Measurements from ENCODE around the gene VPS36. TPM values are rescaled to one million over a fixed set of nuclear protein-coding genes. Genes with fewer than 3 reads are reported as not detected.

VPS36 gene
- total RNA-seq, 2 experiments from 2014 or later = 39.1 to 43.2 TPM

- CTCF ChIA-PET = interaction anchor here (1.0 kb wide), 1 partner anchor 8 kb away, joined by 3 read pairs; no protein-coding TSS in a partner anchor
- peak; percentile 82 for DNase-seq
- Mint-ChIP-seq H3K36me3 (ENCODE audit: low read depth) (peaks cover 37% of the 10 kb centered on the region), H3K27ac (peak overlapping the region; percentile 91), H3K27me3 (ENCODE audit: low read depth) (no peaks in the 10 kb centered on the region), H3K4me1 (ENCODE audit: low read depth) (peaks cover 58% of the 10 kb centered on the region), H3K9me3 (ENCODE audit: insufficient read depth) (no peaks in the 10 kb centered on the region), H3K4me3 (peak overlapping the region; percentile 76)
- POLR2A ChIA-PET = interaction anchor here (0.7 to 1.0 kb wide), 2 partner anchors 64 to 162 kb away, joined by 3 read pairs; no protein-coding TSS in a partner anchor
- ATAC-seq = peak; percentile 42
Observed at GRCh38 chr13:52455677-52456041, 5.2 kb upstream of the VPS36 start.

GRCh38 chr13:52454820-52455676, 4.6 kb upstream of the VPS36 start, which contains the start of gene CKAP2:
CKAP2 (plus strand) TSS chr13:52455478; CDS start chr13:52455557, 79 bp downstream.
- ATAC-seq (peak; percentile 85), DNase-seq (peak; percentile 96)
- CTCF ChIA-PET = no interaction called here
- Mint-ChIP-seq H3K36me3 (ENCODE audit: low read depth) (peaks cover 33% of the 10 kb centered on the region), H3K9me3 (ENCODE audit: insufficient read depth) (no peaks in the 10 kb centered on the region), H3K4me1 (ENCODE audit: low read depth) (peaks cover 54% of the 10 kb centered on the region), H3K27me3 (ENCODE audit: low read depth) (no peaks in the 10 kb centered on the region), H3K4me3 (peak within 1 kb of the TSS; percentile 76), H3K27ac (peak within 1 kb of the TSS; percentile 100)
- POLR2A ChIA-PET = interaction anchor here (1.0 kb wide), 1 partner anchor 163 kb away, joined by 3 read pairs; no protein-coding TSS in a partner anchor

GRCh38 chr13:52454459-52454819, 4.0 kb upstream of the VPS36 start:
- ChIA-PET CTCF (no interaction called here), POLR2A (no interaction called here)
- Mint-ChIP-seq H3K9me3 (ENCODE audit: insufficient read depth) (no peaks in the 10 kb centered on the region), H3K36me3 (ENCODE audit: low read depth) (peaks cover 31% of the 10 kb centered on the region), H3K27ac (peak overlapping the region; percentile 100), H3K4me1 (ENCODE audit: low read depth) (peaks cover 50% of the 10 kb centered on the region), H3K4me3 (peak overlapping the region; percentile 76), H3K27me3 (ENCODE audit: low read depth) (no peaks in the 10 kb centered on the region)
- DNase-seq = peak; percentile 43
- no peak for ATAC-seq

- POLR2A ChIA-PET = no interaction called here
Observed at GRCh38 chr13:52452470-52452869, 2.0 kb upstream of the VPS36 start.

GRCh38 chr13:52451135-52451804, 836 bp upstream of the VPS36 start:
- CTCF ChIA-PET = interaction anchor here (0.6 to 3.0 kb wide), 34 partner anchors 8 to 451 kb away, joined by 3 to 20 read pairs (median 4); partner anchors contain the start of genes ALG11 and SUGT1
- H3K9me3 Mint-ChIP-seq (ENCODE audit: insufficient read depth) = no peaks in the 10 kb centered on the region
- peak overlapping the region; percentile 83 for H3K4me3 Mint-ChIP-seq
- peaks cover 12% of the 10 kb centered on the region for H3K36me3 Mint-ChIP-seq (ENCODE audit: low read depth)
- no peaks in the 10 kb centered on the region for H3K27me3 Mint-ChIP-seq (ENCODE audit: low read depth)
- H3K27ac Mint-ChIP-seq = no peak overlapping the region
- no peak for DNase-seq
- POLR2A ChIA-PET = interaction anchor here (0.6 to 1.1 kb wide), 7 partner anchors 46 to 326 kb away, joined by 3 to 5 read pairs (median 3); no protein-coding TSS in a partner anchor
- peaks cover 39% of the 10 kb centered on the region for H3K4me1 Mint-ChIP-seq (ENCODE audit: low read depth)
- ATAC-seq = no peak

More at GRCh38 chr13:52452470-52452869, 2.0 kb upstream of the VPS36 start:
- peaks cover 51% of the 10 kb centered on the region for H3K4me1 Mint-ChIP-seq (ENCODE audit: low read depth)
- no peak for ATAC-seq
- H3K27ac Mint-ChIP-seq = no peak overlapping the region
- H3K4me3 Mint-ChIP-seq = no peak overlapping the region
- no peak for DNase-seq
- no peaks in the 10 kb centered on the region for H3K9me3 Mint-ChIP-seq (ENCODE audit: insufficient read depth)
- no peaks in the 10 kb centered on the region for H3K27me3 Mint-ChIP-seq (ENCODE audit: low read depth)
- peaks cover 24% of the 10 kb centered on the region for H3K36me3 Mint-ChIP-seq (ENCODE audit: low read depth)
- CTCF ChIA-PET = no interaction called here

- Mint-ChIP-seq H3K4me1 (ENCODE audit: low read depth) (peaks cover 36% of the 10 kb centered on the region), H3K4me3 (peak overlapping the region; percentile 83), H3K36me3 (ENCODE audit: low read depth) (peaks cover 8% of the 10 kb centered on the region), H3K27me3 (ENCODE audit: low read depth) (no peaks in the 10 kb centered on the region), H3K9me3 (ENCODE audit: insufficient read depth) (no peaks in the 10 kb centered on the region), H3K27ac (peak overlapping the region; percentile 91)
- ATAC-seq (no peak), DNase-seq (no peak)
- ChIA-PET POLR2A (interaction anchor here (0.6 to 1.2 kb wide), 7 partner anchors 8 to 325 kb away, joined by 3 to 5 read pairs (median 3); no protein-coding TSS in a partner anchor), CTCF (interaction anchor here (0.6 to 3.0 kb wide), 35 partner anchors 9 to 450 kb away, joined by 3 to 20 read pairs (median 4); partner anchors contain the start of genes ALG11 and SUGT1)
Observed at GRCh38 chr13:52450793-52451116, 321 bp upstream of the VPS36 start.

GRCh38 chr13:52449331-52450011, 963 bp downstream of the VPS36 start:
- H3K27ac Mint-ChIP-seq = peak overlapping the region; percentile 89
- ChIA-PET CTCF (interaction anchor here (1.0 to 3.0 kb wide), 17 partner anchors 8 to 449 kb away, joined by 3 to 18 read pairs (median 9); partner anchors contain the start of genes ALG11 and SUGT1), POLR2A (interaction anchor here (1.2 kb wide), 1 partner anchor 10 kb away, joined by 3 read pairs; no protein-coding TSS in a partner anchor)
- no peaks in the 10 kb centered on the region for H3K9me3 Mint-ChIP-seq (ENCODE audit: insufficient read depth)
- ATAC-seq (no peak), DNase-seq (no peak)
- peaks cover 13% of the 10 kb centered on the region for H3K36me3 Mint-ChIP-seq (ENCODE audit: low read depth)
- H3K4me3 Mint-ChIP-seq = peak overlapping the region; percentile 87
- peaks cover 36% of the 10 kb centered on the region for H3K4me1 Mint-ChIP-seq (ENCODE audit: low read depth)
- no peaks in the 10 kb centered on the region for H3K27me3 Mint-ChIP-seq (ENCODE audit: low read depth)

GRCh38 chr13:52447815-52448552, 2.5 kb downstream of the VPS36 start:
- CTCF ChIA-PET = interaction anchor here (0.7 to 2.2 kb wide), 4 partner anchors 8 to 105 kb away, joined by 3 to 7 read pairs (median 3); no protein-coding TSS in a partner anchor
- ATAC-seq = no peak
- no peak for DNase-seq
- H3K4me3 Mint-ChIP-seq = no peak overlapping the region
- no peaks in the 10 kb centered on the region for H3K27me3 Mint-ChIP-seq (ENCODE audit: low read depth)
- POLR2A ChIA-PET = interaction anchor here (0.6 to 1.2 kb wide), 2 partner anchors 9 to 29 kb away, joined by 3 to 5 read pairs; no protein-coding TSS in a partner anchor
- H3K27ac Mint-ChIP-seq = no peak overlapping the region
- H3K9me3 Mint-ChIP-seq (ENCODE audit: insufficient read depth) = no peaks in the 10 kb centered on the region
- peaks cover 25% of the 10 kb centered on the region for H3K4me1 Mint-ChIP-seq (ENCODE audit: low read depth)
- H3K36me3 Mint-ChIP-seq (ENCODE audit: low read depth) = peaks cover 17% of the 10 kb centered on the region

GRCh38 chr13:52447354-52447753, 3.1 kb downstream of the VPS36 start:
- no peaks in the 10 kb centered on the region for H3K9me3 Mint-ChIP-seq (ENCODE audit: insufficient read depth)
- H3K27ac Mint-ChIP-seq = no peak overlapping the region
- peaks cover 25% of the 10 kb centered on the region for H3K4me1 Mint-ChIP-seq (ENCODE audit: low read depth)
- DNase-seq (no peak), ATAC-seq (no peak)
- ChIA-PET CTCF (interaction anchor here (1.0 to 2.2 kb wide), 2 partner anchors 9 to 104 kb away, joined by 3 to 7 read pairs; no protein-coding TSS in a partner anchor), POLR2A (interaction anchor here (0.6 to 1.2 kb wide), 2 partner anchors 8 to 29 kb away, joined by 3 to 5 read pairs; no protein-coding TSS in a partner anchor)
- H3K27me3 Mint-ChIP-seq (ENCODE audit: low read depth) = no peaks in the 10 kb centered on the region
- no peak overlapping the region for H3K4me3 Mint-ChIP-seq
- H3K36me3 Mint-ChIP-seq (ENCODE audit: low read depth) = peaks cover 17% of the 10 kb centered on the region

- Mint-ChIP-seq H3K9me3 (ENCODE audit: insufficient read depth) (no peaks in the 10 kb centered on the region), H3K4me1 (ENCODE audit: low read depth) (peaks cover 22% of the 10 kb centered on the region), H3K4me3 (no peak overlapping the region), H3K36me3 (ENCODE audit: low read depth) (peaks cover 21% of the 10 kb centered on the region), H3K27me3 (ENCODE audit: low read depth) (no peaks in the 10 kb centered on the region), H3K27ac (no peak overlapping the region)
- ChIA-PET POLR2A (no interaction called here), CTCF (interaction anchor here (2.2 kb wide), 1 partner anchor 103 kb away, joined by 7 read pairs; no protein-coding TSS in a partner anchor)
- no peak for DNase-seq
- no peak for ATAC-seq
Observed at GRCh38 chr13:52446265-52446664, 4.2 kb downstream of the VPS36 start.

Data from activated CD8-positive, alpha-beta T cell treated with anti-CD3 and anti-CD28 coated beads, Interleukin-2, amount 10 ng/mL, durations not matched to agents 7 days and 5 days (primary cell).